Fibroblast of skin of left quadriceps (primary cell): ENCODE results near the gene HMGN1.

Experiments
- DNase-seq, 2 experiments: peaks; one replicate each; pipeline ENCODE4 v3.0.0-alpha.2; 2013; ENCODE audit warnings: low read depth in 2 of 2

The HMGN1 gene

GRCh38 chr21:39367783-39368182, 18.9 kb upstream of the HMGN1 start:
- DNase-seq = no peak

GRCh38 chr21:39366563-39366962, 17.7 kb upstream of the HMGN1 start:
- no peak for DNase-seq

GRCh38 chr21:39364949-39365348, 16.1 kb upstream of the HMGN1 start:
- no peak for DNase-seq

GRCh38 chr21:39363607-39364555, 15.0 kb upstream of the HMGN1 start:
- DNase-seq = no peak

GRCh38 chr21:39362733-39363132, 13.8 kb upstream of the HMGN1 start:
- no peak for DNase-seq

- DNase-seq = no peak
Observed at GRCh38 chr21:39359382-39359781, 10.5 kb upstream of the HMGN1 start.

- DNase-seq = no peak
Observed at GRCh38 chr21:39353295-39353694, 4.4 kb upstream of the HMGN1 start.

GRCh38 chr21:39350094-39351005, 1.5 kb upstream of the HMGN1 start:
- no peak for DNase-seq

GRCh38 chr21:39349211-39350093, 564 bp upstream of the HMGN1 start:
- DNase-seq = peak; percentile 90 to 93

- DNase-seq = no peak
Observed at GRCh38 chr21:39348040-39348354, 891 bp downstream of the HMGN1 start.

- no peak for DNase-seq
Observed at GRCh38 chr21:39347537-39347936, 1.4 kb downstream of the HMGN1 start.

- no peak for DNase-seq
Observed at GRCh38 chr21:39346671-39347331, 2.1 kb downstream of the HMGN1 start.

- DNase-seq = no peak
Observed at GRCh38 chr21:39346206-39346605, 2.7 kb downstream of the HMGN1 start.

GRCh38 chr21:39345440-39345839, 3.4 kb downstream of the HMGN1 start:
- no peak for DNase-seq

GRCh38 chr21:39344848-39345247, 4.0 kb downstream of the HMGN1 start:
- DNase-seq = no peak

- DNase-seq = no peak
Observed at GRCh38 chr21:39341249-39341923, 7.5 kb downstream of the HMGN1 start.

GRCh38 chr21:39340687-39341086, 8.2 kb downstream of the HMGN1 start:
- DNase-seq = no peak

- no peak for DNase-seq
Observed at GRCh38 chr21:39339231-39339630, 9.7 kb downstream of the HMGN1 start.

GRCh38 chr21:39336457-39337008, 12.4 kb downstream of the HMGN1 start:
- no peak for DNase-seq

GRCh38 chr21:39334611-39335010, 14.3 kb downstream of the HMGN1 start:
- no peak for DNase-seq
